GM12878 (cell line): ENCODE measurements around the gene ARL5A. TPM values are rescaled to one million over a fixed set of nuclear protein-coding genes. Genes with fewer than 3 reads are reported as not detected.

Source experiments
- ATAC-seq: fragments of 200-7000 bp; cut with Tn5 transposase; 3 replicates; pipeline ENCODE4 v1.9.1; 2020; ENCODE audit warnings: mild to moderate bottlenecking, moderate library complexity
- BruUV-seq: library from RNA; stranded (reverse); fragments of 400-500 nt; replicated peaks from 2 replicates; lab custom pipeline; 2021; lab: Mats Ljungman, UMichigan
- CTCF ChIA-PET: fragments of 300-600 bp; sonication (Branson Sonifier 250); formaldehyde crosslinking; extraction: SDS; loops from one replicate; lab custom pipeline; 2021; ENCODE audit warnings: inconsistent platforms; lab: Yijun Ruan, JAX
- POLR2A ChIA-PET: fragments of 350-600 bp; formaldehyde crosslinking; extraction: SDS; loops from one replicate; lab custom pipeline; 2021; ENCODE audit warnings: inconsistent platforms; lab: Charles Lee
- RAD21 ChIA-PET: fragments of 300-600 bp; sonication (Branson Sonifier 250); formaldehyde crosslinking; loops from one replicate; lab custom pipeline; 2023; ENCODE audit warnings: antibody characterized with exemption; ENCODE audit not compliant: unreplicated experiment; lab: Charles Lee
- SMC1A ChIA-PET: fragments of 300-600 bp; sonication (Branson Sonifier 250); formaldehyde crosslinking; loops from one replicate; lab custom pipeline; 2023; ENCODE audit not compliant: unreplicated experiment, uncharacterized antibody; lab: Charles Lee
- DNase-seq: peaks from one replicate; pipeline ENCODE4 v3.0.0-alpha.2; 2011; ENCODE audit warnings: low read depth, low spot score
- FAIRE-seq: peaks from 3 replicates; lab custom pipeline; 2011; peaks lifted over from hg19 to GRCh38; lab: Jason Lieb, UNC
- H2AFZ ChIP-seq: 2 replicates; pipeline ENCODE4 v1.6.0; 2011; ENCODE audit warnings: low read depth, low read length, control low read depth; ENCODE audit not compliant: control insufficient read depth
- H3K27ac ChIP-seq: 2 replicates; pipeline ENCODE4 v1.5.1; 2011; ENCODE audit warnings: control low read depth; ENCODE audit not compliant: control insufficient read depth, insufficient read depth
- H3K27me3 ChIP-seq, 2 experiments: replicated peaks in 1 of 2; 2 replicates each; pipeline versions ENCODE4 v1.6.0 to v1.6.1; 2011; ENCODE audit warnings: low read length in 1 of 2; ENCODE audit not compliant: control insufficient read depth in 2 of 2, insufficient read depth in 2 of 2
- H3K36me3 ChIP-seq, 2 experiments: 2 replicates each; pipeline ENCODE4 v1.5.1; 2011; ENCODE audit warnings: low read length in 1 of 2; ENCODE audit not compliant: control insufficient read depth in 2 of 2, insufficient read depth in 2 of 2
- H3K4me1 ChIP-seq: 2 replicates; pipeline ENCODE4 v1.6.1; 2011; ENCODE audit warnings: mild to moderate bottlenecking, low read length, moderate library complexity, mixed read lengths; ENCODE audit not compliant: control insufficient read depth, insufficient read depth
- H3K4me2 ChIP-seq: 2 replicates; pipeline ENCODE4 v1.6.0; 2011; ENCODE audit warnings: control low read depth; ENCODE audit not compliant: control insufficient read depth, insufficient read depth
- H3K4me3 ChIP-seq: fragments of 200-600 bp; sonication (generic); 2 replicates; pipeline ENCODE4 v1.5.1; 2016
- H3K79me2 ChIP-seq: 2 replicates; pipeline ENCODE4 v1.6.0; 2011; ENCODE audit warnings: low read length; ENCODE audit not compliant: control insufficient read depth, insufficient read depth
- H3K9ac ChIP-seq: 2 replicates; pipeline ENCODE4 v1.8.0; 2011; ENCODE audit warnings: low read length, control low read depth, mixed read lengths; ENCODE audit not compliant: control insufficient read depth, insufficient read depth
- H3K9me3 ChIP-seq: replicated peaks from 3 replicates; pipeline ENCODE4 v1.5.1; 2011; ENCODE audit warnings: mild to moderate bottlenecking, low read length; ENCODE audit not compliant: control insufficient read depth, insufficient read depth
- H4K20me1 ChIP-seq: 2 replicates; pipeline ENCODE4 v1.6.0; 2011; ENCODE audit not compliant: control insufficient read depth, insufficient read depth
- CHD1 ChIP-seq: IDR thresholded peaks from 2 replicates; pipeline ENCODE4 v1.6.1; 2012; ENCODE audit warnings: low read depth, low read length, improper control_type of control experiment
- CHD4 ChIP-seq: fragments of 200-600 bp; sonication (generic); IDR thresholded peaks from 2 replicates; pipeline ENCODE4 v1.6.1; 2016; ENCODE audit warnings: mild to moderate bottlenecking
- CREB1 ChIP-seq: IDR thresholded peaks from 2 replicates; pipeline ENCODE4 v1.6.1; 2012; ENCODE audit warnings: low read depth, mild to moderate bottlenecking, inconsistent platforms
- HSF1 ChIP-seq: fragments of 150-350 bp; IDR thresholded peaks from 2 replicates; pipeline ENCODE4 v1.6.1; 2014; ENCODE audit warnings: mild to moderate bottlenecking, low read depth, low read length
- JUND ChIP-seq: IDR thresholded peaks from 2 replicates; pipeline ENCODE4 v1.6.1; 2012; ENCODE audit warnings: low read depth, mild to moderate bottlenecking, low read length, improper control_type of control experiment, moderate library complexity
- MTA2 ChIP-seq: fragments of 450-650 bp; IDR thresholded peaks from 2 replicates; pipeline ENCODE4 v1.6.1; 2016; ENCODE audit warnings: low read depth, mild to moderate bottlenecking, moderate library complexity
- POLR2AphosphoS2 ChIP-seq: IDR thresholded peaks from 2 replicates; pipeline ENCODE4 v1.6.1; 2011; ENCODE audit warnings: low read depth, mild to moderate bottlenecking, low read length, improper control_type of control experiment, moderate library complexity
- RELB ChIP-seq: fragments of 450-650 bp; IDR thresholded peaks from 2 replicates; pipeline ENCODE4 v1.6.1; 2017; ENCODE audit warnings: low read depth, mild to moderate bottlenecking, moderate library complexity
- TAF1 ChIP-seq: IDR thresholded peaks from 2 replicates; pipeline ENCODE4 v1.6.1; 2011; ENCODE audit warnings: mild to moderate bottlenecking, low read depth, low read length, borderline replicate concordance
- TARDBP ChIP-seq: IDR thresholded peaks from 2 replicates; pipeline ENCODE4 v1.6.1; 2016; ENCODE audit warnings: borderline replicate concordance
- ZNF217 ChIP-seq: fragments of 450-650 bp; IDR thresholded peaks from 2 replicates; pipeline ENCODE4 v1.6.1; 2017; ENCODE audit warnings: antibody characterized with exemption, mild to moderate bottlenecking
- whole genome bisulfite sequencing: methylation state at CpG from one replicate; pipeline ENCODE4 v1.1.6; 2016; ENCODE audit warnings: low lambda C conversion rate; ENCODE audit not compliant: insufficient replicate concordance, insufficient coverage; ENCODE audit errors: missing lambda C conversion rate; 5-methylcytosine and 5-hydroxymethylcytosine counted together
- in situ Hi-C: fragments of 300-500 bp; cut with MboI; formaldehyde crosslinking; loops from 9 replicates; pipeline ENCODE4 v1.14.3; 2018; ENCODE audit warnings: mixed read lengths
- intact Hi-C: fragments of 100-400 bp; cut with micrococcal nuclease; formaldehyde crosslinking; loops from one replicate; pipeline ENCODE4 v1.14.2; 2022; ENCODE audit not compliant: unreplicated experiment
- polyA plus RNA-seq, 11 experiments: library from polyadenylated mRNA; depleted of rRNA in 4 of 11; unstranded in 6 of 11; stranded (reverse) in 5 of 11; fragments of >200 nt; fragmentation: Nextera tagmentation in 4 of 11; fragmentation: Illumina TruSeq in 1 of 11; extraction: Ambion mirVana in 4 of 11; extraction: Trizol in 1 of 11; gene quantifications; 1 replicate in 1 of 11; 2 replicates in 10 of 11; pipeline versions ENCODE4 v1.2.1 to v1.2.3, GENCODE V29; 2011 to 2016; ENCODE audit warnings: inconsistent platforms in 2 of 11, missing spikeins in 2 of 11, low read depth in 1 of 11
- total RNA-seq, 4 experiments: library from RNA; depleted of rRNA in 3 of 4; stranded (reverse); fragments of >200 nt in 3 of 4; fragmentation: Illumina TruSeq in 1 of 4; extraction: Trizol in 1 of 4; gene quantifications; 2 replicates each; pipeline versions ENCODE4 v1.2.1 to v1.2.3, GENCODE V29; 2013 to 2021
- TF ChIP-seq, protein P1 (sequence below): fragments of 450-650 bp; formaldehyde crosslinking; IDR thresholded peaks from 2 replicates; pipeline ENCODE4 v1.4.0; 2020; ENCODE audit warnings: mild to moderate bottlenecking, moderate library complexity
- TF ChIP-seq, protein P2 (sequence below): fragments of 450-650 bp; IDR thresholded peaks from 2 replicates; pipeline ENCODE4 v1.6.1; 2017; ENCODE audit warnings: mild to moderate bottlenecking

Gene ARL5A
- total and polyA plus RNA-seq, 10 of the 15 experiments (the other 5 are each of a cell fraction or from before 2014, with no cell fraction given): 9.4 to 52.9 (median 32.0) TPM

GRCh38 chr2:151815821-151816489 is 12.3 kb downstream of the ARL5A start (continued):
- TF ChIP-seq, protein P1, sequence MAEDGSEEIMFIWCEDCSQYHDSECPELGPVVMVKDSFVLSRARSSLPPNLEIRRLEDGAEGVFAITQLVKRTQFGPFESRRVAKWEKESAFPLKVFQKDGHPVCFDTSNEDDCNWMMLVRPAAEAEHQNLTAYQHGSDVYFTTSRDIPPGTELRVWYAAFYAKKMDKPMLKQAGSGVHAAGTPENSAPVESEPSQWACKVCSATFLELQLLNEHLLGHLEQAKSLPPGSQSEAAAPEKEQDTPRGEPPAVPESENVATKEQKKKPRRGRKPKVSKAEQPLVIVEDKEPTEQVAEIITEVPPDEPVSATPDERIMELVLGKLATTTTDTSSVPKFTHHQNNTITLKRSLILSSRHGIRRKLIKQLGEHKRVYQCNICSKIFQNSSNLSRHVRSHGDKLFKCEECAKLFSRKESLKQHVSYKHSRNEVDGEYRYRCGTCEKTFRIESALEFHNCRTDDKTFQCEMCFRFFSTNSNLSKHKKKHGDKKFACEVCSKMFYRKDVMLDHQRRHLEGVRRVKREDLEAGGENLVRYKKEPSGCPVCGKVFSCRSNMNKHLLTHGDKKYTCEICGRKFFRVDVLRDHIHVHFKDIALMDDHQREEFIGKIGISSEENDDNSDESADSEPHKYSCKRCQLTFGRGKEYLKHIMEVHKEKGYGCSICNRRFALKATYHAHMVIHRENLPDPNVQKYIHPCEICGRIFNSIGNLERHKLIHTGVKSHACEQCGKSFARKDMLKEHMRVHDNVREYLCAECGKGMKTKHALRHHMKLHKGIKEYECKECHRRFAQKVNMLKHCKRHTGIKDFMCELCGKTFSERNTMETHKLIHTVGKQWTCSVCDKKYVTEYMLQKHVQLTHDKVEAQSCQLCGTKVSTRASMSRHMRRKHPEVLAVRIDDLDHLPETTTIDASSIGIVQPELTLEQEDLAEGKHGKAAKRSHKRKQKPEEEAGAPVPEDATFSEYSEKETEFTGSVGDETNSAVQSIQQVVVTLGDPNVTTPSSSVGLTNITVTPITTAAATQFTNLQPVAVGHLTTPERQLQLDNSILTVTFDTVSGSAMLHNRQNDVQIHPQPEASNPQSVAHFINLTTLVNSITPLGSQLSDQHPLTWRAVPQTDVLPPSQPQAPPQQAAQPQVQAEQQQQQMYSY: no peak

GRCh38 chr2:151810489-151810888 is 17.7 kb downstream of the ARL5A start:
- Histone ChIP-seq H3K4me1 (no peaks in the 10 kb centered on the region), H4K20me1 (no peaks in the 10 kb centered on the region), H3K36me3 (peaks cover 2 to 30% of the 10 kb centered on the region in 2 experiments), H3K4me2 (no peak overlapping the region), H3K27me3 (no peaks in the 10 kb centered on the region), H3K79me2 (no peaks in the 10 kb centered on the region), H3K9me3 (no peaks in the 10 kb centered on the region; the same call in 2 of the 3 replicates), H3K9ac (no peak overlapping the region), H3K27ac (no peak overlapping the region), H3K4me3 (no peak overlapping the region), H2AFZ (no peak overlapping the region)
- ATAC-seq (no peak), FAIRE-seq (no peak), DNase-seq (no peak)
- RAD21 ChIA-PET: no interaction called here
- no TSS peak for BruUV-seq
- 38% methylated on average over 1 of the region's 1 CpG for WGBS
- POLR2A ChIA-PET: no interaction called here
- intact Hi-C loops: no loop called here
- in situ Hi-C loops: no loop called here
- SMC1A ChIA-PET: interaction anchor here (2.1 kb wide), 1 partner anchor 15 kb away, joined by 6 read pairs; no protein-coding TSS in a partner anchor
- CTCF ChIA-PET: interaction anchor here (0.9 to 1.1 kb wide), 2 partner anchors 9 to 13 kb away, joined by 3 to 4 read pairs; no protein-coding TSS in a partner anchor
- TF ChIP-seq TARDBP: no peak
- no peak for TF ChIP-seq MTA2
- TF ChIP-seq RELB: no peak
- no peak for TF ChIP-seq TAF1
- no peak for TF ChIP-seq HSF1
- no peak for TF ChIP-seq POLR2AphosphoS2
- TF ChIP-seq ZNF217: no peak
- TF ChIP-seq, protein P2, sequence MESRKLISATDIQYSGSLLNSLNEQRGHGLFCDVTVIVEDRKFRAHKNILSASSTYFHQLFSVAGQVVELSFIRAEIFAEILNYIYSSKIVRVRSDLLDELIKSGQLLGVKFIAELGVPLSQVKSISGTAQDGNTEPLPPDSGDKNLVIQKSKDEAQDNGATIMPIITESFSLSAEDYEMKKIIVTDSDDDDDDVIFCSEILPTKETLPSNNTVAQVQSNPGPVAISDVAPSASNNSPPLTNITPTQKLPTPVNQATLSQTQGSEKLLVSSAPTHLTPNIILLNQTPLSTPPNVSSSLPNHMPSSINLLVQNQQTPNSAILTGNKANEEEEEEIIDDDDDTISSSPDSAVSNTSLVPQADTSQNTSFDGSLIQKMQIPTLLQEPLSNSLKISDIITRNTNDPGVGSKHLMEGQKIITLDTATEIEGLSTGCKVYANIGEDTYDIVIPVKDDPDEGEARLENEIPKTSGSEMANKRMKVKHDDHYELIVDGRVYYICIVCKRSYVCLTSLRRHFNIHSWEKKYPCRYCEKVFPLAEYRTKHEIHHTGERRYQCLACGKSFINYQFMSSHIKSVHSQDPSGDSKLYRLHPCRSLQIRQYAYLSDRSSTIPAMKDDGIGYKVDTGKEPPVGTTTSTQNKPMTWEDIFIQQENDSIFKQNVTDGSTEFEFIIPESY: no peak
- no peak for TF ChIP-seq CREB1
- TF ChIP-seq CHD4: no peak
- no peak for TF ChIP-seq JUND
- no peak for TF ChIP-seq CHD1
